ENCODE data around the gene SMARCA2.

DNA sequence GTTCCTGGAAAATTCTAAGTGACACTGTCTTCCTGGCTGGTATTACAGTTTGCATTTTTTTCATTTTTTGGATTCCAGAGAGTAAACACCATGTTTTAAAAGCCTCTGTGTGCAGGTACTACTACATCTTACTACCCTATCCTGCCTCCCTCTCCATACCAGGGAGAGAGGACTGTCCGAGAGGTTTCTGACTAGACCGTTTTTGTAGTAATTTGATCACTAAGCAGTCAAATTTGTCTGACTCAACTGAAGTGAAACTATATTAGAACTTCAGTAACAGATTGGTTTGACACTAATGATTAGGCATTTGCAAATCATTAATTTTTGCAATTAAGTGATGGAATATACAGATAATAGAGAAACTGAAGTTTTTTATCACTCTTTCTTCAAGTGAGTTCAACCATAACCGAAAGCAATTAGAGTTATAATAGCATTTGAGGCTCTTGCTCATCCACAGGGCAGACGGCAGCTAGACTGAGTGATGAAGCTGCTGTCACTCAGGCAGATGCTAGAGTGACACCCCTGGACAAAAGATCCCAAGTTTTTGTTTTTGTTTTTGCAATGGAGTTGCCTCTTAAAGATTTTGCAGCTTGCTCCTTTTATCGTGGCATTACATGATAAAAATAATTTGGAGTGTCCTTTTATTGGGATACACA lies 44.3 kb downstream of the SMARCA2 start:
- TF ChIP-seq, protein P1, sequence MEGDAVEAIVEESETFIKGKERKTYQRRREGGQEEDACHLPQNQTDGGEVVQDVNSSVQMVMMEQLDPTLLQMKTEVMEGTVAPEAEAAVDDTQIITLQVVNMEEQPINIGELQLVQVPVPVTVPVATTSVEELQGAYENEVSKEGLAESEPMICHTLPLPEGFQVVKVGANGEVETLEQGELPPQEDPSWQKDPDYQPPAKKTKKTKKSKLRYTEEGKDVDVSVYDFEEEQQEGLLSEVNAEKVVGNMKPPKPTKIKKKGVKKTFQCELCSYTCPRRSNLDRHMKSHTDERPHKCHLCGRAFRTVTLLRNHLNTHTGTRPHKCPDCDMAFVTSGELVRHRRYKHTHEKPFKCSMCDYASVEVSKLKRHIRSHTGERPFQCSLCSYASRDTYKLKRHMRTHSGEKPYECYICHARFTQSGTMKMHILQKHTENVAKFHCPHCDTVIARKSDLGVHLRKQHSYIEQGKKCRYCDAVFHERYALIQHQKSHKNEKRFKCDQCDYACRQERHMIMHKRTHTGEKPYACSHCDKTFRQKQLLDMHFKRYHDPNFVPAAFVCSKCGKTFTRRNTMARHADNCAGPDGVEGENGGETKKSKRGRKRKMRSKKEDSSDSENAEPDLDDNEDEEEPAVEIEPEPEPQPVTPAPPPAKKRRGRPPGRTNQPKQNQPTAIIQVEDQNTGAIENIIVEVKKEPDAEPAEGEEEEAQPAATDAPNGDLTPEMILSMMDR (IDR thresholded peaks at IDR 0.05; ENCODE audit: low read depth, low read length, missing input control), result no peak
- TF ChIP-seq SP1 (IDR thresholded peaks at IDR 0.05) (no peak), TAF1 (conservative IDR thresholded peaks at IDR 0.05) (no peak), RAD21 (IDR thresholded peaks at IDR 0.05) (no peak), GABPA (IDR thresholded peaks at IDR 0.05 in 1 of 2, conservative IDR thresholded peaks at IDR 0.05 in 1 of 2) (no peak), JUND (IDR thresholded peaks at IDR 0.05) (no peak), YY1 (IDR thresholded peaks at IDR 0.05) (no peak), FOXA1 (IDR thresholded peaks at IDR 0.05) (no peak)
- TF ChIP-seq, protein P2, sequence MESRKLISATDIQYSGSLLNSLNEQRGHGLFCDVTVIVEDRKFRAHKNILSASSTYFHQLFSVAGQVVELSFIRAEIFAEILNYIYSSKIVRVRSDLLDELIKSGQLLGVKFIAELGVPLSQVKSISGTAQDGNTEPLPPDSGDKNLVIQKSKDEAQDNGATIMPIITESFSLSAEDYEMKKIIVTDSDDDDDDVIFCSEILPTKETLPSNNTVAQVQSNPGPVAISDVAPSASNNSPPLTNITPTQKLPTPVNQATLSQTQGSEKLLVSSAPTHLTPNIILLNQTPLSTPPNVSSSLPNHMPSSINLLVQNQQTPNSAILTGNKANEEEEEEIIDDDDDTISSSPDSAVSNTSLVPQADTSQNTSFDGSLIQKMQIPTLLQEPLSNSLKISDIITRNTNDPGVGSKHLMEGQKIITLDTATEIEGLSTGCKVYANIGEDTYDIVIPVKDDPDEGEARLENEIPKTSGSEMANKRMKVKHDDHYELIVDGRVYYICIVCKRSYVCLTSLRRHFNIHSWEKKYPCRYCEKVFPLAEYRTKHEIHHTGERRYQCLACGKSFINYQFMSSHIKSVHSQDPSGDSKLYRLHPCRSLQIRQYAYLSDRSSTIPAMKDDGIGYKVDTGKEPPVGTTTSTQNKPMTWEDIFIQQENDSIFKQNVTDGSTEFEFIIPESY (IDR thresholded peaks at IDR 0.05), result no peak
- TF ChIP-seq, protein P3, sequence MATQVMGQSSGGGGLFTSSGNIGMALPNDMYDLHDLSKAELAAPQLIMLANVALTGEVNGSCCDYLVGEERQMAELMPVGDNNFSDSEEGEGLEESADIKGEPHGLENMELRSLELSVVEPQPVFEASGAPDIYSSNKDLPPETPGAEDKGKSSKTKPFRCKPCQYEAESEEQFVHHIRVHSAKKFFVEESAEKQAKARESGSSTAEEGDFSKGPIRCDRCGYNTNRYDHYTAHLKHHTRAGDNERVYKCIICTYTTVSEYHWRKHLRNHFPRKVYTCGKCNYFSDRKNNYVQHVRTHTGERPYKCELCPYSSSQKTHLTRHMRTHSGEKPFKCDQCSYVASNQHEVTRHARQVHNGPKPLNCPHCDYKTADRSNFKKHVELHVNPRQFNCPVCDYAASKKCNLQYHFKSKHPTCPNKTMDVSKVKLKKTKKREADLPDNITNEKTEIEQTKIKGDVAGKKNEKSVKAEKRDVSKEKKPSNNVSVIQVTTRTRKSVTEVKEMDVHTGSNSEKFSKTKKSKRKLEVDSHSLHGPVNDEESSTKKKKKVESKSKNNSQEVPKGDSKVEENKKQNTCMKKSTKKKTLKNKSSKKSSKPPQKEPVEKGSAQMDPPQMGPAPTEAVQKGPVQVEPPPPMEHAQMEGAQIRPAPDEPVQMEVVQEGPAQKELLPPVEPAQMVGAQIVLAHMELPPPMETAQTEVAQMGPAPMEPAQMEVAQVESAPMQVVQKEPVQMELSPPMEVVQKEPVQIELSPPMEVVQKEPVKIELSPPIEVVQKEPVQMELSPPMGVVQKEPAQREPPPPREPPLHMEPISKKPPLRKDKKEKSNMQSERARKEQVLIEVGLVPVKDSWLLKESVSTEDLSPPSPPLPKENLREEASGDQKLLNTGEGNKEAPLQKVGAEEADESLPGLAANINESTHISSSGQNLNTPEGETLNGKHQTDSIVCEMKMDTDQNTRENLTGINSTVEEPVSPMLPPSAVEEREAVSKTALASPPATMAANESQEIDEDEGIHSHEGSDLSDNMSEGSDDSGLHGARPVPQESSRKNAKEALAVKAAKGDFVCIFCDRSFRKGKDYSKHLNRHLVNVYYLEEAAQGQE (IDR thresholded peaks at IDR 0.05), result no peak
- TF ChIP-seq, protein P4, sequence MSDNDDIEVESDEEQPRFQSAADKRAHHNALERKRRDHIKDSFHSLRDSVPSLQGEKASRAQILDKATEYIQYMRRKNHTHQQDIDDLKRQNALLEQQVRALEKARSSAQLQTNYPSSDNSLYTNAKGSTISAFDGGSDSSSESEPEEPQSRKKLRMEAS (IDR thresholded peaks at IDR 0.05), result no peak

Data from liver (tissue), 3 donors.